MM.1S (cell line): ENCODE measurements around the gene AXIN2.

Source experiments
- DNase-seq: peaks from one replicate; pipeline ENCODE4 v3.0.0-alpha.2; 2015
- H2AFZ ChIP-seq: fragments of 300-600 bp; sonication (generic); 2 replicates; pipeline ENCODE4 v1.6.0; 2016; ENCODE audit warnings: antibody characterized with exemption, low read length
- H3F3A ChIP-seq: fragments of 300-600 bp; sonication (generic); 2 replicates; pipeline ENCODE4 v1.6.1; 2016; ENCODE audit warnings: mild to moderate bottlenecking, antibody characterized with exemption, low read length, moderate library complexity, mixed read lengths; ENCODE audit not compliant: insufficient read depth
- H3K27ac ChIP-seq: fragments of 300-600 bp; sonication (generic); 2 replicates; pipeline ENCODE4 v1.5.1; 2016; ENCODE audit warnings: mild to moderate bottlenecking, low read length
- H3K27me3 ChIP-seq: fragments of 300-600 bp; sonication (generic); replicated peaks from 2 replicates; pipeline ENCODE4 v1.6.0; 2016; ENCODE audit warnings: low read length; ENCODE audit not compliant: insufficient read depth
- H3K36me3 ChIP-seq: fragments of 300-600 bp; sonication (generic); replicated peaks from 2 replicates; pipeline ENCODE4 v1.6.1; 2016; ENCODE audit warnings: mild to moderate bottlenecking, low read length, mixed read lengths; ENCODE audit not compliant: insufficient read depth
- H3K4me1 ChIP-seq: fragments of 300-600 bp; sonication (generic); 2 replicates; pipeline ENCODE4 v1.6.1; 2016; ENCODE audit warnings: low read length, mixed read lengths
- H3K4me2 ChIP-seq: fragments of 300-600 bp; sonication (generic); 2 replicates; pipeline ENCODE4 v1.6.0; 2016; ENCODE audit warnings: low read depth, low read length
- H3K4me3 ChIP-seq: fragments of 300-600 bp; sonication (generic); 2 replicates; pipeline ENCODE4 v1.5.1; 2016; ENCODE audit warnings: low read length, mixed read lengths
- H3K79me2 ChIP-seq: fragments of 300-600 bp; sonication (generic); 2 replicates; pipeline ENCODE4 v1.6.1; 2016; ENCODE audit warnings: mixed run types, low read length, mixed read lengths
- H3K9ac ChIP-seq: fragments of 300-600 bp; sonication (generic); 2 replicates; pipeline ENCODE4 v1.6.1; 2016; ENCODE audit warnings: low read length, mixed read lengths
- H3K9me2 ChIP-seq: fragments of 300-600 bp; sonication (generic); replicated peaks from 2 replicates; pipeline ENCODE4 v1.6.1; 2016; ENCODE audit warnings: mild to moderate bottlenecking, low read length, mixed read lengths; ENCODE audit not compliant: insufficient read depth
- H3K9me3 ChIP-seq: fragments of 300-600 bp; sonication (generic); replicated peaks from 2 replicates; pipeline ENCODE4 v1.6.1; 2016; ENCODE audit warnings: mild to moderate bottlenecking, low read length, mixed read lengths; ENCODE audit not compliant: insufficient read depth
- H4K20me1 ChIP-seq: fragments of 300-600 bp; sonication (generic); 2 replicates; pipeline ENCODE4 v1.6.1; 2016; ENCODE audit warnings: mild to moderate bottlenecking, low read length, moderate library complexity, mixed read lengths; ENCODE audit not compliant: insufficient read depth
- CTCF ChIP-seq: fragments of 300-600 bp; sonication (generic); IDR thresholded peaks from 2 replicates; pipeline ENCODE4 v1.5.1; 2016; ENCODE audit warnings: antibody characterized with exemption, low read length, mixed read lengths
- EZH2 ChIP-seq: fragments of 300-600 bp; sonication (generic); optimal IDR thresholded peaks from 2 replicates; pipeline ENCODE3; 2017; ENCODE audit warnings: low read depth, mild to moderate bottlenecking, antibody characterized with exemption, low read length, mixed read lengths
- EZH2phosphoT487 ChIP-seq: fragments of 300-600 bp; sonication (generic); IDR thresholded peaks from 2 replicates; pipeline ENCODE4 v1.6.1; 2018; ENCODE audit warnings: antibody characterized with exemption, low read length

Gene AXIN2

GRCh38 chr17:65557349-65558310 lies 3.8 kb downstream of the AXIN2 start:
- Histone ChIP-seq H3K4me2 (peak overlapping the region; percentile 76), H4K20me1 (no peaks in the 10 kb centered on the region), H3K9ac (no peak overlapping the region; the same call in 1 of the 2 replicates), H3K27ac (no peak overlapping the region), H3F3A (peaks cover 4% of the 10 kb centered on the region; the same call in 1 of the 2 replicates), H2AFZ (no peak overlapping the region), H3K79me2 (no peaks in the 10 kb centered on the region; the same call in 1 of the 2 replicates), H3K9me3 (no peaks in the 10 kb centered on the region), H3K9me2 (no peaks in the 10 kb centered on the region), H3K36me3 (no peaks in the 10 kb centered on the region), H3K27me3 (no peaks in the 10 kb centered on the region), H3K4me3 (no peak overlapping the region), H3K4me1 (peaks cover 23% of the 10 kb centered on the region)
- DNase-seq = no peak
- no peak for TF ChIP-seq EZH2
- no peak for TF ChIP-seq EZH2phosphoT487
- no peak for TF ChIP-seq CTCF

- H3K79me2 ChIP-seq = peaks cover 6% of the 10 kb centered on the region
- no peaks in the 10 kb centered on the region for H3K9me3 ChIP-seq
- H3K4me1 ChIP-seq = peaks cover 19% of the 10 kb centered on the region
- peak overlapping the region; percentile 76; the same call in 1 of the 2 replicates for H3K4me2 ChIP-seq
- no peak overlapping the region; the same call in 1 of the 2 replicates for H3K4me3 ChIP-seq
- no peak overlapping the region for H3K27ac ChIP-seq
- DNase-seq = no peak
- H3K27me3 ChIP-seq = no peaks in the 10 kb centered on the region
- TF ChIP-seq CTCF (no peak), EZH2 (no peak), EZH2phosphoT487 (no peak)
- no peaks in the 10 kb centered on the region for H3K36me3 ChIP-seq
- H3F3A ChIP-seq = peaks cover 3% of the 10 kb centered on the region; the same call in 1 of the 2 replicates
- H2AFZ ChIP-seq = no peak overlapping the region
- no peaks in the 10 kb centered on the region for H4K20me1 ChIP-seq
- no peaks in the 10 kb centered on the region for H3K9me2 ChIP-seq
- H3K9ac ChIP-seq = no peak overlapping the region; the same call in 1 of the 2 replicates
Measured at GRCh38 chr17:65556910-65557348, 4.5 kb downstream of the AXIN2 start.

- Histone ChIP-seq H3K79me2 (peaks cover 13% of the 10 kb centered on the region), H4K20me1 (no peaks in the 10 kb centered on the region), H2AFZ (no peak overlapping the region), H3K4me1 (0 out of 2 replicates have a peak, but pooled peaks cover 17% of the 10 kb centered on the region), H3K27me3 (no peaks in the 10 kb centered on the region), H3K36me3 (no peaks in the 10 kb centered on the region), H3K4me2 (peak overlapping the region; percentile 76; the same call in 1 of the 2 replicates), H3F3A (no peaks in the 10 kb centered on the region), H3K4me3 (no peak overlapping the region; the same call in 1 of the 2 replicates), H3K9ac (no peak overlapping the region), H3K9me2 (no peaks in the 10 kb centered on the region), H3K27ac (no peak overlapping the region), H3K9me3 (no peaks in the 10 kb centered on the region)
- DNase-seq = peak; percentile 51
- TF ChIP-seq EZH2phosphoT487 (no peak), EZH2 (no peak), CTCF (peak; percentile 86)
Measured at GRCh38 chr17:65556014-65556909, 5.2 kb downstream of the AXIN2 start.
